Erythroblast (primary cell): ENCODE results near the gene RTTN.

Experiments used
- GATA1 ChIP-seq: IDR thresholded peaks from 2 replicates; pipeline ENCODE4 v1.6.1; 2011; ENCODE audit warnings: low read depth, mild to moderate bottlenecking, control low read depth, low read length, moderate library complexity
- POLR2A ChIP-seq: IDR thresholded peaks from 2 replicates; pipeline ENCODE4 v1.6.1; 2011; ENCODE audit warnings: mild to moderate bottlenecking, low read length

DNA sequence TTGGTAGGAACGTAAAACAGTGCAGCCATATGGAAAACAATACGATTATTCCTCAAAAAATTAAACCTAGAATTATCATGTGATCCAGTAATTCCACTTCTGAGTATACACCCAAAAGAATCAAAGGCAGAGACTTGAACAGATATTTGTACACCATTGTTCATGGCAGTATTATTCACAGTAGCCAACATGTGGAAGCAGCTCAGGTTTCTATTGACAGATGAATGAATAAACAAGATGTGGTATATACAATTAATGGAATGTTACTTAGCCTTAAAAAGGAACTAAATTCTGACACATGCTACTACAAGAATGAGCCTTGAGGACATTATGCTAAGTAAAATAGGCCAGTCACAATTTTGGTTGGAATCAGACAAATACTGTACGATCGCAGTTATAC, 14.2 kb upstream of the RTTN start:
- TF ChIP-seq POLR2A (no peak), GATA1 (no peak)
